NCI-H2227 treated with DMSO at 0.1 percent for 48 hours (cell line): ENCODE data around the gene EPOP.
A peak's percentile ranks its signal among the peaks of the same experiment; 100 is the strongest.

ENCODE experiments used
- DNase-seq: peaks from one replicate; lab custom pipeline; 2025; lab: John Stamatoyannopoulos, UW

EPOP gene

DNA sequence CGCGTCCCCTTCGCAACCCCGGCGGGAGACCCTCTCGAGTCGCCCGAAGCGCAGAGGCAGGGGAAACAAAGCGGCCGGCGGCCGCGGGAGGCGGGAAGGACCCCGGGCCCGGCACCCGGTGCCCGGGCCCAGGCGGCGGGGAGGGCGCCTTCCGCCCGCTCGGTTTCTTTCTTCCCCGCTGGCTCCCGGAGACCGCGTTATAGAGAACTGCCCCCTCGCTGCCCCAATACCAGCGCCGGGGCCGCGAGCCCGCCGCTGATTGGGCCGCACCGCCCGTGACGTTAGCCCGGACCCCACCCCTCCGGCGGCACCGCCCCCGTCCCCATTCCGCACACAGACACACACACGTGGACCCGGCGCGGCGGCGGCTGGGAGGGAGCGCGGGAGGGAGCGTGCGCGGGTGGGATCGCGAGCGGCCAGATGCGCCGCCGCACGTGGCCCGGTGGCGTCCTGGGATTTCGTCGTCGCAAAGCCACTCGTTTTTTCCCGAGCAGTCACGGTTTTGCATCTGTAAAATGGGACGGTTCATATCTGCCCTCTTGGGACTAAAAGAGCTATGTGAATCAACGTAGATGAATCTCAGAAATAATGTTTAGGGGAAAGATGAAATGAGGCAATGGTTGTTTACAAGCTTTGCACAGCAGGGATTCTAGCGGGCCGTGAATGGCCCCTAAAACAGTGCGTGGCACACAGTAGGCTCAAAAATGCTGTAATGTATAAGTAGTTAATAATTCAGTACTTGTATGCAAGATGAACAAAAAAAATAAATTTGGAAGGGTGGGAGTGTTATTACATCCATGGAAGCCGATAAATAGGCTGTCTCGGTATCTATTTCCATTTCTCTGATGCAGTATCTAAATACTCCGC lies at the start of gene EPOP:
EPOP (minus strand) TSS at position 209 of the 867 bp plus-strand sequence. CDS start 462 bp downstream, outside the sequence.
- peak; percentile 83 for DNase-seq

DNA sequence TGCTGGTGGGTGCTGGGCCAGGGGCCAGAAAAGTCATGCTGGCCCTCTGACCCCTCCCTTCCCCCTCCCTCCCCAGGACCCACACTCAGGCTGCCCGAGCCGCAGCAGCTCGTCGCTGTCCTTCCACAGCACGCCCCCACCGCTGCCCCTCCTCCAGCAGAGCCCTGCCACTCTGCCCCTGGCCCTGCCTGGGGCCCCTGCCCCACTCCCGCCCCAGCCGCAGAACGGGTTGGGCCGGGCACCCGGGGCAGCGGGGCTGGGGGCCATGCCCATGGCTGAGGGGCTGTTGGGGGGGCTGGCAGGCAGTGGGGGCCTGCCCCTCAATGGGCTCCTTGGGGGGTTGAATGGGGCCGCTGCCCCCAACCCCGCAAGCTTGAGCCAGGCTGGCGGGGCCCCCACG lies 47.0 kb upstream of the EPOP start:
- no peak for DNase-seq

DNA sequence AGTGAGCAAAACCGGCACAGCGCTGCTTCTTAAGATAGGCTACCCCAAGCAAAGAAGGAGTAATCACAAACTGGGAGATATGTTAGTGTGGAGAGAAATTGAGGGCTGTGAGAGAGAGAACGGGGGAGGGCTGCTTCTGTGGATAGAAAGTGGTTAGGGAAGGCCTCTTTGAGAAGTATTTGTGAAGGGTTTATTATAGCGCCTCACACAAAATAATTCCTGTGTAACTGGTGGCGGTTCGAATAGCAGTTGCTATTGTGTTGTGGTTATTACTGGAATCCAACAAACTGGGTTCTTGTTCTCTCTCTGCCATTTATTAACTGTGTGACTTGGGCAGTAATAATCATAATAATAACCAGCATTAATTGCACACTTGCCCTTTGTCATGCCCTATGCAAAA lies 46.2 kb upstream of the EPOP start:
- no peak for DNase-seq

DNA sequence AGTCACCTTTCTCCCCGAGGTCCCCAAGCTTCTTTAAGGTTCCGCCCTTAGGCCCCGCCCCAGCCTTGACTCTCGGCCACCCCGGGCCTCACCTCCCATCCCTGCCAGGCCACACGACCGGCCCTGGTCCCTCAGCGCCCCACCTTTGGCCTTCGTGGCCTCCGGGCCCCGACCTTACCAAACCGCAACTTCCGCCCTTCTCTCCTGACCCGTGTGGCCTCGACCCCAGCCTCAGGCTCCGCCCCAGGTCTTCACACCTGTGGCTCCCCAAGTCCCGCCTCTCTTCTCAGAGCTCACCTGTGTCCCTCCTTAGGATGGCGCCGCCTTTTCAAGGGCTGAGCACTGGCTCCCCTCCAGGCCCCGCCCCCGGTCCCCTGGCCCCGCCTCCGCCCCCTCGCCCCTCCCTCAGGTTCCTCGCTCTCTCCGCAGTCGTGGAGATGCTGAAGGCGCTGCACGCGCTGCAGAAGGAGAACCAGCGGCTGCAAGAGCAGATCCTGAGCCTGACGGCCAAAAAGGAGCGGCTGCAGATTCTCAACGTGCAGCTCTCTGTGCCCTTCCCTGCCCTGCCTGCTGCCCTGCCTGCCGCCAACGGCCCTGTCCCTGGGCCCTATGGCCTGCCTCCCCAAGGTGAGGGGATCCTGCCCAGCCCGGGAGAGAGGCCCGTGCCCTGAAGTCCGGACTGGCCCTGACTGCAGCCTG lies 45.3 kb upstream of the EPOP start:
- no peak for DNase-seq

DNA sequence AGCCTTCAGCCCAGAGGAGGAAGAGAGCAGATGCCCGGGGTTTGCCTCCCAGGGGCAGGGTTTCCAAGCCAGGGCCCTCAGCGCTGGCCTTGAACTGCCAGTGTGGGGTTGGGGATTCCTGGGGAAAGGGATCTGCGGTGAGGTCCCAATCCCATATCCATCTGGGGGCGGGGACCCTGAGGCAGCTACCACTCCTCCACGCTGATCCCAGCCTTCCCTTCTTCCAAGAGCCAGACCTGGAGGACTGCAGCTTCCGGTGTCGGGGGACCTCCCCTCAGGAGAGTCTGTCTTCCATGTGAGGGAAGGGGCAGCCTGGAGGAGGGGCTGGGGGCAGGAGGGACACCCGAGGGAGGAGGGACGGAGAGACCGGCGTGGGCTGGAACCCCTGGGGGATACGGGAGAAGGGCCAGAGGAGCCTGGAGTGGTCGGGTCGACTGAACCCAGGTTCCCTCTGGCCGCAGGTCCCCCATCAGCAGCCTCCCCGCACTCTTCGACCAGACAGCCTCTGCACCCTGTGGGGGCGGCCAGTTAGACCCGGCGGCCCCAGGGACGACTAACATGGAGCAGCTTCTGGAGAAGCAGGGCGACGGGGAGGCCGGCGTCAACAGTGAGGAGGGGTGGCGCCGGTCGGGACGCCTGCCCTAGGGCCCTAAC lies 44.7 kb upstream of the EPOP start:
- no peak for DNase-seq

DNA sequence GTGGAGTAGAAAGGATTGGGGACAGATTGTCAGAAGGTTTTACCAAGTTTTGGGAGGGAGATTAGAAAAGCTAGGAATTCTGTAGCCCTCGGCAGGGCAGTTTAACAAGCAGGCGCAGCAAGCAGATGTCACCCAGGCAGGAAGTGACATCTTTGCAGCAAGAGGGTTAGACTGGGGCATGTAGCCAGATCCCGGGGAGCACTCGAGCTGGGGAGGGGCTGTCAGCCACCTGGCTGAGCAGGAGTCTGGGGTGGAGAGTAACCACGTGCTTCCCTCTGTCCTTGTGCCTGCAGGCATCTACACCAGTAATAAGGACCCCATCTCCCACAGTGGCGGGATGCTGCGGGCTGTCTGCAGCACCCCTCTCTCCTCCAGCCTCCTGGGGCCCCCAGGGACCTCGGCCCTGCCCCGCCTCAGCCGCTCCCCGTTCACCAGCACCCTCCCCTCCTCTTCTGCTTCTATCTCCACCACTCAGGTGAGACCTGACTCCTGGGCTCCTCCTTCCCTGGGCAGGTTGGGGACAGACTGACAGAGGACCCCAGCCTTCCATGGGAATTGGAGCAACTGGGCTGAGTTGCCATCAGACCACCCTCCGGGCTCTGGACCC lies 42.5 kb upstream of the EPOP start:
- no peak for DNase-seq

DNA sequence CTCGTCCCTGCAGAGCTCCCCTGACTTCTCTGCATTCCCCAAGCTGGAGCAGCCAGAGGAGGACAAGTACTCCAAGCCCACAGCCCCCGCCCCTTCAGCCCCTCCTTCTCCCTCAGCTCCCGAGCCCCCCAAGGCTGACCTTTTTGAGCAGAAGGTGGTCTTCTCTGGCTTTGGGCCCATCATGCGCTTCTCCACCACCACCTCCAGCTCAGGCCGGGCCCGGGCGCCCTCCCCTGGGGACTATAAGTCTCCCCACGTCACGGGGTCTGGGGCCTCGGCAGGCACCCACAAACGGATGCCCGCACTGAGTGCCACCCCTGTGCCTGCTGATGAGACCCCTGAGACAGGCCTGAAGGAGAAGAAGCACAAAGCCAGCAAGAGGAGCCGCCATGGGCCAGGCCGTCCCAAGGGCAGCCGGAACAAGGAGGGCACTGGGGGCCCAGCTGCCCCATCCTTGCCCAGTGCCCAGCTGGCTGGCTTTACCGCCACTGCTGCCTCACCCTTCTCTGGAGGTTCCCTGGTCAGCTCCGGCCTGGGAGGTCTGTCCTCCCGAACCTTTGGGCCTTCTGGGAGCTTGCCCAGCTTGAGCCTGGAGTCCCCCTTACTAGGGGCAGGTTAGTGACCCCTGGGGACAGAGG lies 41.7 kb upstream of the EPOP start:
- no peak for DNase-seq

DNA sequence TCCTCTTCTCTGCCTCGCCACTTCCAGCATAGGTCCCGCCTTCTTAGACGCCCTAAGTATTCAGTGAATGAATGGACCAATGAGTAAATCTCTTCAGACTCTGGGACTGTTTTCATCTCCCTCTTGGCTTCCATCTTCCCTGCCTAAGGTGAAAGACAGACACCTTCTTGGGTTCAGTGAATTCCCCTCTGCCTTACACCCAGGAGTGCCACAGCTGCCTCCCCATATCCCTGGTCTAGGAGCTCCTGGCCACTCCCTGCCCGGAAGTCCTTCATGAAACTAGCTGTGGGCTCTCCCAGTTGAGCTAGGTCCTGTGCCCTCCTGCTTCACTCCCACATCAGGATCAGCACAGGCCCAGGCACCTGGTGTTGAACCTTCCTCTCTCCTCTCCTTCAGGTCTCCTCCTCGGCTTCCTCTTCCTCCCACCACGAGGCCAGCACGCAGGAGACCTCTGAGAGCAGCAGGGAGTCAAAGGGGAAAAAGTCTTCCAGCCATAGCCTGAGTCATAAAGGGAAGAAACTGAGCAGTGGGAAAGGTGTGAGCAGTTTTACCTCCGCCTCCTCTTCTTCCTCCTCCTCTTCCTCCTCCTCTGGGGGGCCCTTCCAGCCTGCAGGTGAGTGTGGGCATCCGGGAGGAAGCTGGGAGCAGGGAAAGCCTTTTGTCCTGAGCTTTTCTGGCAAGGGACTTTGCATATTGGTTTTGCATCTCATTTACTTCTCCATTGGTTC lies 40.6 kb upstream of the EPOP start:
- no peak for DNase-seq

DNA sequence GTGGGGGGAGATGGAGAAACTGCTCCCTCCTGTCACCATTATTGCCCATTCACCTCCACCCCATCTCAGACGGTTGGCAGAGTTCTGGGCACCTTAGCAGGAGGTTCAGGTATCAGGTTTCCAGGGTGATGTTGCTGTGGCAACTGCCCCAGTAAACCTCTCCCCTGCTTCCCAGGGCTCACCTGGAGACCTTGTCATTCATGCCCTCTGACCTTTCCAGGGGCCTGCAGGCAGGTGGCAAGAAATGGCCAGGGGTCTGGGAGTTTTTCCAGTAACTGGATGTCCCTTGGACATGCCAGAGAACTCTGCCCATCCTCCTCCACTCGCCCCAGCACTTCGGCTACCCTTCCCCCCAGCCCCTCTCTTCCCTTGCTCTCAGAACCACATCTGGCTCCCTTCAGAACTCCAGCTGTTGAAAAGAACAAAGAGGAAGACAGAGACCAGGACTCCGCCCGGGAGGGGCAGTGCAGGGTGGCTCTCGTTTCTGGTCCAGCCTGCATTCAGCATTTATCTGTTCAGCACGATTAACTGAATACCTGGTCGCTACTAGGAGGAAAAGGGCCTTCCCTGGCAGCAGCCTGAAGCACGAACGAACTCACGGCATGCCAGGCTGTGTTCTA lies 38.8 kb upstream of the EPOP start:
- DNase-seq: no peak

DNA sequence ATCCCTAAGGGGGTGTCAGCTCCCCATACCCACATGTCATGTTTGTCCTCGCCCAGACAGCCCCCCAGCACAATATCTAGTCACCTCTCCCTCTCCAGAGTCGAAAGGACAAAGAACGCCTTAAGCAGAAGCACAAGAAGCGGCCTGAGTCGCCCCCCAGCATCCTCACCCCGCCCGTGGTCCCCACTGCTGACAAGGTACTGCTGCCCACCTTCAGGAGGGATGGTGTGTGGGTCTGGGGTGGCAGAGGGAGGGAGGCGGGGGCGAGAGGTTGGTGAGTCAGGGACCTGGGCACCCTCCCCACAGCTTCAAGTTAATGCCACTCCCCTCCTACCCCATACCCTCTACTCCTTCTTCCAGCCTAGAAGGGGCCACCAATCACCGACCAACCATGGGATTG lies 37.8 kb upstream of the EPOP start:
- no peak for DNase-seq

DNA sequence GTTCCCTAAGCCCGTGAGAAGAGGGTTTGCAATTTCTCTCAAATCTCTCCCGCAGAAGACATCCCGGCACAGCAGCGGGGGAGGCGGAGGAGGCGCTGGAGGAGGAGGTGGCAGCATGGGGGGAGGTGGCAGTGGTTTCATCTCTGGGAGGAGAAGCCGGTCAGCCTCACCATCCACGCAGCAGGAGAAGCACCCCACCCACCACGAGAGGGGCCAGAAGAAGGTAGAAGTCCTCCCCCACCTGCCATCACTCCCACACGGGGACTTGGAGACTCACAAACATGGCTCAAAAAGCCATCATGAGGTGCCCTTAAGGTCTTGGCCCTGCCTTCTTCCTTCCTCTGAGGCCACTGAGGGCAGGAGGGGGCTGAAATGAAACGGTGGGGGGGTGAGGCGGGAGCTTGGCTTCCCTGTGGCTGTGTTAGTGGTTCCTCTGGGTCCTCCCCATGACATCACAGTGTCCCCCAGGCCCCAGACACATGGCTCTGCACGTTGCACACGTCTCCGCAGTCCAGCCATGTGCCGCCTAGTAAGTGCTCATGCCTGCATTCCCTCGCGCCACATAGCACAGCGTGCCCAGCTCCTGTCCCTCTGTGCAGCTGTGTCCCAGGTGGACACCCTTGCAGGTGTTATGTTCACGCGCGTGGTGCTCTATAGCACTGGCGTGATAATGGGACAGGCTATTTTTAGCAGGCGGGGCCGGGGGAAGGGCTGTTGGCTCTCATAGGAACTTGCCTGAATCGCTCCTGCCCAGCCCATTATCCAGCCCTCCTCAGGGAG lies 37.2 kb upstream of the EPOP start:
- no peak for DNase-seq

DNA sequence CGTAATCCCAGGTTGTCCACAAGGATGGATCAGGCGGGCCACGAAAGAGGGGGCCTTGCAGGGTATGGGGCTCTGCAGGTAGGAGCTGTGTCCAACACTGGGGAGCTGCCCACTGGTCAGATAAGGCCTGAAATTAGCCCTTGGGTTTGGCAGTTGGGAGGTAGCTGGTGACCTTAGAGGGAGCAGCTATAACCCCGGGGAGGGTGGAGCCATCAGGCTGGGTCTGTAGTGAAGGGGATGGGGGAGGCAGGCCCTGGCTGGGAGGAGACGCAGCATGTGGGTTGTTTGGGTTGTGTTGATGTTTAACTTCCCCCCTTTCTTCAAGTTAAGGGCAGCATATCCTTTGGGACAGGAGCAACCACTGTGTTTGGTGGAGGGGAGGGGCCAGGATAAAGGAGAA lies 36.2 kb upstream of the EPOP start:
- no peak for DNase-seq

DNA sequence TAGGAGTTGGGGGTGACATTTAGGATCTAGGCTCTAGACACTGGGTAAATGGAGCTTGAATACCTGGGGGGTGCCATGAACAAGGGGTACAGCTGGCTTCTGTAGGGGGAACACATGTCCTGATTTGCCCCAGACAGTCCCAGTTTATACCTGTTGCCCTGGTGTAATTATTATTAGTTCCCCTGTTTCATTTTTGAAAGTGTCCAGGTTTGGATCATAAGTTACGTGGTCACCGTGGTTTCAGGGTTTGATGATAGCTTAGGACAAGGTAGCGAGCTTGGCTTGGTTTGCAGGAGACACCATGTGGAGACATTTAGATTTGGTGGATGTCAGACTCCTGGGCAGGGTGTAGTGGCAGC lies 35.8 kb upstream of the EPOP start:
- DNase-seq: no peak

DNA sequence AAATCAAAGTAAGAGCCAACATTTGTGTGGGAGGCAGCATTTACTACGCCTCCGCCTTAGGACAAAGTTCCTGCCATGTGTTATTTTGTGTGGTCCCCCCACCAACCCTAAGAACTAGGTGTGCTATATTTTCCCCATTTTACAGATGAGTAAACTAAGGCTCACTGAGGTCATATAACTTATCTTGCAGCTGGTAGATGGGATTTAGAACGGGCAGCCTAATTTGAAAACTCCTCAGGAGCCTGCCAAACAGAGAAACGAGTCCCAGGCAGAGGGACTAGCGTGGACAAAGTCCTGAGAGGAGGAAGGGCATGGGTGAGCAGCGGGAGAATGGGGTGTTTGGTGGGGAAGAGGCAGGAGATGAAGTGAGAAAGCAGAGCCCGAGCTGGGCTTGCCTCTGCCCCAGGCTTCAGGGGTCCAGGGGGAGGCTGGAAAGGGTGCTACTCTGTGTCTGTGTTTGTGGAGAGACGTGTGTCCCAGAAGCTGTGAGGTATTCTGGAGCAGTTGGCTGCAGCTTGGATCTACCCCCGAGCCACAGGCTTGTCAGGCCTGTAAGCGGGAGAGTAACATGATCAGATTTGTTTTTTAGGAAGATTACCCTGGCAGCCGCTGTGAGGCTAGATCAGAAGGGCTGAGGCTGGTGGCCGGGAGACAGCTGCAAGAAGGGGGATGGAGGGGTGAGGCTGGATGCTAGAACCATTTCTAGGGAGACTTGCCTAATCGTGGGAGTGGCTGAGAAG lies 35.3 kb upstream of the EPOP start:
- no peak for DNase-seq

DNA sequence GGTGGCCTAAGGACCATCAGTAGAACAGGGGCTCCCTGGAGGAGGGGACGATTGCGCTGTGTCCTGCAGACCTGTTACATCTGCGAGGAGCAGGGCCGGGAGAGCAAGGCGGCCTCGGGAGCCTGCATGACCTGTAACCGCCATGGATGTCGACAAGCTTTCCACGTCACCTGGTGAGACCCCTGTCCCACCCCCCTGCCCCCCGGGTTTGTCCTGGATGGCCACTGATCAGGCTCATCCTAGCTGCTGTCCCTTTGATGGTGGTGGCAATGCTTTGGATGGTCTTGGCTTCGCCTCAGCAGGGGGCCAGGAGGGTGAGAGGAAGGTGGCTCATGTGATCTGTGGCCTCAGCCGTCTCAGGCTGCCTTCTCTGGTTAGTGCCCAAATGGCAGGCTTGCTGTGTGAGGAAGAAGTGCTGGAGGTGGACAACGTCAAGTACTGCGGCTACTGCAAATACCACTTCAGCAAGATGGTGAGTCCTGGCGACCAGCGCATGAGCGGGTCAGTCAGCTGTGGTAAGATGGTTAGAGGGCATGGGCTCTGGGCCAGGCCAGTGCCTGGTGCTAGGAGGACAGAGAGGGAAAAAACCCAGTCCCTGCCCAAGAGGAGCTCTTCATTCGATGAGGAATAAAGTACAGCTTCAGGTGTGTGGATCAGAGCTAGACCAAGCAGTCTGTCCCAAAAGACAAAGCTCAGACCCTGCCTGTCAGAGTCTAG lies 34.5 kb upstream of the EPOP start:
- DNase-seq: no peak

DNA sequence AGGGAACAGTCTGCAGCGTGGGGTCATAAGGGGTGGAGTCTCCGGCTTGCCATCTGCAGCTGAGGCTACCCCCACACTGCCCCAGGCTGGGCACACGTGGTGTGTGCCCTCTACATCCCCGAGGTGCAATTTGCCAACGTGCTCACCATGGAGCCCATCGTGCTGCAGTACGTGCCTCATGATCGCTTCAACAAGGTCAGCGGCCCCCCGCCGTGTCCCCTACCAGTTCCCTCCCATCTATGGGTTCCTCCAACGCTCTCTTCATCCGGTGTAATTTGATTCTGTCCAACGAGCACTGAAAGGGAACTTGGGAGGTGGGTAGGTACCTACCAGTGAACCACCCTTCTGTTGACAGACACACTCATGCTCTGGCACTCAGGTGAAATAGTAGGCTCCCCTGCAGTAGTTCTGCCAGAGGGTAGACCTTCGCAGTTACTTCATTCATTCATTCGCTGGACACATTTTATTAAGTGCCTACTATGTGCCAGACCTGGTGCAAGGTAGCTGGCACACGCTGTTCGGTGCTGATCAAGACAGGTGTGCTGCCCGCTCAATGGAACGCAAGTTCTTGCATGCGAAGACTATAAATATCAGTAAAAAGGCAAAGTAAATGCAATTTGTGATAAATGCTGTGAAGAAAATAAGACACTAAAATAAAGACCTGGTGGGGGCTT lies 33.1 kb upstream of the EPOP start:
- no peak for DNase-seq

DNA sequence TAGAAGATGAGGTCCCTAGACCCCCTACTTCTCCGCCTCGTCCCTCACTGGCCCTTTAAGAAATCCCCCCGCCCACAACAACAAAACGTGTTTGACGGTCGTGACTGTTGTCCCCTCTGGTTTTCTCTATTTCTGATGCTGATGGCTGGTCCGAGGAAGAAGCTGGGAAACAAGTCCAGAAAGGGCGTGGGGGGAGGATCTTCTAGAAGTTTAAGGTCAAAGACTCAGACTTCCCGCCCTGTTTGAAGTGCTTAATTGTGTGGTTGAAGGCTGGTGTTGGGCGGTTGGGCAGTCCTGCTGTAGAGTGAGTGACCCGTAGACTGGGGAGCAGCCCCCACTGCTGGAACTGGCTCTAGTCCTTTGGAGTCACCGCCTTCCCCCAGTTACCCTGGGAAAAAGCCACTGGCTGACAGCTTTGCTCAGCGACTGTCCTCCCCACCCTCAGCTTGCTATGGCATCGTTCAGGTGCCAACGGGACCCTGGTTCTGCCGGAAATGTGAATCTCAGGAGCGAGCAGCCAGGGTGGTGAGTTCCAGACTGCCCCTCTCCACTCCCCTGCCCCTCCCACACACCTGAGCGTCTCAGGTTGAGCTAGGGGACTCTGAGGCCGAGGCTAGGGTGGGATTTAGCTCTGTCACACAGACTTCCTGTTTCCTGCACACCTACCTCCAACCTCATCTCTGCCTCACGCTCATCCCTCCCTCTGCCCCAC lies 31.9 kb upstream of the EPOP start:
- DNase-seq: peak; percentile 29
